Neuronal stem cell (in vitro differentiated cells): ENCODE data around the gene PRPF38A.

Experiments
- DNase-seq: peaks from one replicate; pipeline ENCODE4 v3.0.0-alpha.2; 2013; ENCODE audit warnings: low spot score
- H2AFZ ChIP-seq: one replicate; pipeline ENCODE4 v1.6.1; 2013; ENCODE audit warnings: mild to moderate bottlenecking, low read length, inconsistent platforms
- H2AK5ac ChIP-seq: 2 replicates; pipeline ENCODE4 v1.6.1; 2013; ENCODE audit warnings: low read depth, mild to moderate bottlenecking, inconsistent platforms, low read length, moderate library complexity, mixed read lengths
- H2BK120ac ChIP-seq: 2 replicates; pipeline ENCODE4 v1.6.1; 2013; ENCODE audit warnings: low read depth, mild to moderate bottlenecking, inconsistent platforms, low read length, moderate library complexity, mixed read lengths
- H2BK12ac ChIP-seq: one replicate; pipeline ENCODE4 v1.6.1; 2013; ENCODE audit warnings: low read length, inconsistent platforms
- H2BK15ac ChIP-seq: 2 replicates; pipeline ENCODE4 v1.6.1; 2013; ENCODE audit warnings: mild to moderate bottlenecking, low read length, inconsistent platforms, mixed read lengths
- H2BK5ac ChIP-seq: one replicate; pipeline ENCODE4 v1.6.1; 2013; ENCODE audit warnings: inconsistent platforms, mild to moderate bottlenecking, low read length, moderate library complexity
- H3K14ac ChIP-seq: one replicate; pipeline ENCODE4 v1.6.1; 2013; ENCODE audit warnings: low read length, inconsistent platforms
- H3K18ac ChIP-seq: 2 replicates; pipeline ENCODE4 v1.6.1; 2013; ENCODE audit warnings: low read length, inconsistent platforms
- H3K23ac ChIP-seq: 2 replicates; pipeline ENCODE4 v1.6.1; 2013; ENCODE audit warnings: low read depth, mild to moderate bottlenecking, mixed read lengths, low read length, inconsistent platforms; ENCODE audit not compliant: poor library complexity
- H3K27ac ChIP-seq: replicated peaks from 3 replicates; pipeline ENCODE4 v1.5.1; 2013; ENCODE audit warnings: low read length, inconsistent platforms
- H3K27me3 ChIP-seq, 3 experiments: 2 replicates each; pipeline ENCODE4 v1.6.1; 2013; ENCODE audit warnings: low read length in 3 of 3, mild to moderate bottlenecking in 2 of 3, inconsistent platforms in 1 of 3, low read depth in 1 of 3, mixed read lengths in 1 of 3, moderate library complexity in 1 of 3; ENCODE audit not compliant: control insufficient read depth in 3 of 3, insufficient read depth in 3 of 3
- H3K36me3 ChIP-seq, 2 donors: replicated peaks in 1 of 2; 2 replicates each; pipeline ENCODE4 v1.6.1; 2013; ENCODE audit warnings: low read length in 2 of 2; ENCODE audit not compliant: control insufficient read depth in 2 of 2, insufficient read depth in 2 of 2
- H3K4ac ChIP-seq: 2 replicates; pipeline ENCODE4 v1.6.1; 2013; ENCODE audit warnings: inconsistent platforms, mild to moderate bottlenecking, low read length, moderate library complexity
- H3K4me1 ChIP-seq, 2 donors: 1 replicate in 1 of 2; 2 replicates in 1 of 2; pipeline ENCODE4 v1.6.1; 2013; ENCODE audit warnings: low read length in 2 of 2, low read depth in 1 of 2; ENCODE audit not compliant: control insufficient read depth in 2 of 2, insufficient read depth in 1 of 2
- H3K4me2 ChIP-seq: one replicate; pipeline ENCODE4 v1.6.1; 2013; ENCODE audit warnings: mild to moderate bottlenecking, low read length, inconsistent platforms; ENCODE audit not compliant: insufficient read depth, poor library complexity, severe bottlenecking
- H3K4me3 ChIP-seq, 2 donors: 2 replicates each; pipeline ENCODE4 v1.5.1; 2013; ENCODE audit warnings: low read length in 2 of 2, mild to moderate bottlenecking in 2 of 2, inconsistent platforms in 1 of 2, moderate library complexity in 1 of 2
- H3K79me1 ChIP-seq: one replicate; pipeline ENCODE4 v1.6.1; 2013; ENCODE audit warnings: low read depth, mild to moderate bottlenecking, inconsistent platforms, low read length, moderate library complexity
- H3K9ac ChIP-seq: one replicate; pipeline ENCODE4 v1.6.1; 2013; ENCODE audit warnings: mild to moderate bottlenecking, low read depth, low read length, inconsistent platforms; ENCODE audit not compliant: poor library complexity
- H3K9me3 ChIP-seq, 2 donors: replicated peaks in 1 of 2; 2 replicates each; pipeline versions ENCODE3 to v1.6.1; 2013; ENCODE audit warnings: low read length in 2 of 2, mild to moderate bottlenecking in 2 of 2, inconsistent platforms in 1 of 2, low read depth in 1 of 2, mixed read lengths in 1 of 2, moderate library complexity in 1 of 2; ENCODE audit not compliant: control insufficient read depth in 2 of 2, insufficient read depth in 1 of 2
- H4K8ac ChIP-seq: one replicate; pipeline ENCODE4 v1.6.1; 2013; ENCODE audit warnings: low read depth, mild to moderate bottlenecking, inconsistent platforms, low read length, moderate library complexity
- H4K91ac ChIP-seq: one replicate; pipeline ENCODE4 v1.6.1; 2013; ENCODE audit warnings: low read length, low read depth, mild to moderate bottlenecking, inconsistent platforms; ENCODE audit not compliant: poor library complexity
- whole genome bisulfite sequencing, 2 donors: extraction: QIAGEN DNeasy Blood & Tissue Kit; methylation state at CpG; one replicate each; pipeline ENCODE4 v1.1.7; 2013; ENCODE audit warnings: missing lambda C conversion rate in 2 of 2, mixed read lengths in 1 of 2; ENCODE audit not compliant: insufficient read length in 2 of 2, insufficient replicate concordance in 1 of 2; ENCODE audit errors: extremely low coverage in 2 of 2; 5-methylcytosine and 5-hydroxymethylcytosine counted together

PRPF38A gene

GRCh38 chr1:52423055-52423454 lies 18.7 kb downstream of the PRPF38A start:
- Histone ChIP-seq H3K36me3 (peaks cover 9 to 99% of the 10 kb centered on the region in 2 donors), H3K23ac (no peak overlapping the region), H3K4ac (no peak overlapping the region), H2AK5ac (no peak overlapping the region), H2BK120ac (no peak overlapping the region), H3K27ac (no peak overlapping the region), H3K4me3 (no peak overlapping the region), H2BK12ac (no peak overlapping the region), H2AFZ (no peak overlapping the region), H2BK5ac (no peak overlapping the region), H3K14ac (no peak overlapping the region), H3K4me2 (no peak overlapping the region), H3K18ac (no peak overlapping the region), H3K4me1 (peaks cover 0 to 1% of the 10 kb centered on the region in 2 donors), H2BK15ac (no peak overlapping the region), H3K9ac (no peak overlapping the region), H4K8ac (no peak overlapping the region), H3K79me1 (peaks cover 4% of the 10 kb centered on the region), H3K9me3 (no peaks in the 10 kb centered on the region), H3K27me3 (no peaks in the 10 kb centered on the region), H4K91ac (no peak overlapping the region)
- no peak for DNase-seq
- WGBS, 2 donors = no CpG with 5 or more reads among the region's 2 CpGs

DNA sequence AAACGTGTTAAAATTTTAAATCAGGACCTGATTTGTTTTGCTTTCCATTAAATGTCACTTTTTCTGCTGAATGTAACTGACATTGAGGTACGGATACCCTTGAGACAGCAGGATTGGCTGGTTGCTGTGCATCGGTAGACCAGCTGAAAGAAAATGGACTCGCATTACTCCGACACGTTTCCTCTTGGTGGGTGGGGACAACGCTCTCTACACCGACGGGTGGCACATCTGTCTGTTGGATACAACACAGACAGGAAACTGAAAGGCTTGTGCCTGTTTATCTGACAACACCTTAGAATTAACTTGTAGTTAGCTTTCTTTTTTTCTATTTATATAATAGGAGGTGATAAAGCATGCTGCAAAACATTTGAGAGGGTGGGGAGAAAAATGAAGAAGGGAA lies 19.4 kb downstream of the PRPF38A start:
- no peak overlapping the region for H2AFZ ChIP-seq
- H3K4me1 ChIP-seq = peaks cover 0 to 1% of the 10 kb centered on the region in 2 donors

GRCh38 chr1:52424231-52424636 lies 19.8 kb downstream of the PRPF38A start:
- H3K4me1 ChIP-seq = peaks cover 0 to 1% of the 10 kb centered on the region in 2 donors
- H2BK5ac ChIP-seq = no peak overlapping the region
- H3K9me3 ChIP-seq = no peaks in the 10 kb centered on the region
- H3K79me1 ChIP-seq = peaks cover 4% of the 10 kb centered on the region
- DNase-seq = no peak
- H3K4me2 ChIP-seq = no peak overlapping the region
- H2AK5ac ChIP-seq = no peak overlapping the region
- no peak overlapping the region for H3K4me3 ChIP-seq
- H4K8ac ChIP-seq = no peak overlapping the region
- H3K9ac ChIP-seq = no peak overlapping the region
- peaks cover 9 to 97% of the 10 kb centered on the region in 2 donors for H3K36me3 ChIP-seq
- H2BK15ac ChIP-seq = no peak overlapping the region
- no peak overlapping the region for H3K4ac ChIP-seq
- H3K23ac ChIP-seq = no peak overlapping the region
- H2AFZ ChIP-seq = no peak overlapping the region
- H3K18ac ChIP-seq = no peak overlapping the region
- no peak overlapping the region for H3K27ac ChIP-seq
- H2BK12ac ChIP-seq = no peak overlapping the region
- no peaks in the 10 kb centered on the region for H3K27me3 ChIP-seq
- H2BK120ac ChIP-seq = no peak overlapping the region
- no peak overlapping the region for H4K91ac ChIP-seq
- no peak overlapping the region for H3K14ac ChIP-seq

More for the DNA sequence above, 19.4 kb downstream of the PRPF38A start:
- no peak overlapping the region for H3K4me3 ChIP-seq
- no peak overlapping the region for H3K27ac ChIP-seq
- no peak overlapping the region for H4K91ac ChIP-seq
- H3K9me3 ChIP-seq = no peaks in the 10 kb centered on the region
- no peak overlapping the region for H3K4me2 ChIP-seq
- H2BK12ac ChIP-seq = no peak overlapping the region
- no peak for DNase-seq
- WGBS, 2 donors = no CpG with 5 or more reads among the region's 9 CpGs
- H3K14ac ChIP-seq = no peak overlapping the region
- H2BK5ac ChIP-seq = no peak overlapping the region
- no peak overlapping the region for H2BK120ac ChIP-seq
- no peak overlapping the region for H2AK5ac ChIP-seq
- no peak overlapping the region for H3K4ac ChIP-seq
- H3K36me3 ChIP-seq = peaks cover 9 to 96% of the 10 kb centered on the region in 2 donors
- H4K8ac ChIP-seq = no peak overlapping the region
- H3K27me3 ChIP-seq = no peaks in the 10 kb centered on the region
- H2BK15ac ChIP-seq = no peak overlapping the region
- H3K79me1 ChIP-seq = peaks cover 4% of the 10 kb centered on the region
- H3K23ac ChIP-seq = no peak overlapping the region
- H3K18ac ChIP-seq = no peak overlapping the region
- H3K9ac ChIP-seq = no peak overlapping the region

GRCh38 chr1:52424813-52425212 lies 20.4 kb downstream of the PRPF38A start:
- Histone ChIP-seq H3K36me3 (peaks cover 13 to 96% of the 10 kb centered on the region in 2 donors), H3K23ac (no peak overlapping the region), H2AFZ (no peak overlapping the region), H3K4ac (no peak overlapping the region), H2BK5ac (no peak overlapping the region), H3K4me1 (peaks cover 0 to 1% of the 10 kb centered on the region in 2 donors), H2BK120ac (no peak overlapping the region), H2AK5ac (no peak overlapping the region), H3K4me2 (no peak overlapping the region), H3K14ac (no peak overlapping the region), H3K79me1 (peaks cover 4% of the 10 kb centered on the region), H2BK15ac (no peak overlapping the region), H3K18ac (no peak overlapping the region), H3K27me3 (no peaks in the 10 kb centered on the region), H3K9ac (no peak overlapping the region), H3K27ac (no peak overlapping the region), H4K8ac (no peak overlapping the region), H2BK12ac (no peak overlapping the region), H3K4me3 (no peak overlapping the region), H3K9me3 (no peaks in the 10 kb centered on the region), H4K91ac (no peak overlapping the region)
- no peak for DNase-seq
- WGBS, 2 donors = 100% methylated on average over 1 of the region's 1 CpG; no CpG with 5 or more reads in 1 of the 2 donors
